ENCODE data around the gene CLEC7A.

The CLEC7A gene

DNA sequence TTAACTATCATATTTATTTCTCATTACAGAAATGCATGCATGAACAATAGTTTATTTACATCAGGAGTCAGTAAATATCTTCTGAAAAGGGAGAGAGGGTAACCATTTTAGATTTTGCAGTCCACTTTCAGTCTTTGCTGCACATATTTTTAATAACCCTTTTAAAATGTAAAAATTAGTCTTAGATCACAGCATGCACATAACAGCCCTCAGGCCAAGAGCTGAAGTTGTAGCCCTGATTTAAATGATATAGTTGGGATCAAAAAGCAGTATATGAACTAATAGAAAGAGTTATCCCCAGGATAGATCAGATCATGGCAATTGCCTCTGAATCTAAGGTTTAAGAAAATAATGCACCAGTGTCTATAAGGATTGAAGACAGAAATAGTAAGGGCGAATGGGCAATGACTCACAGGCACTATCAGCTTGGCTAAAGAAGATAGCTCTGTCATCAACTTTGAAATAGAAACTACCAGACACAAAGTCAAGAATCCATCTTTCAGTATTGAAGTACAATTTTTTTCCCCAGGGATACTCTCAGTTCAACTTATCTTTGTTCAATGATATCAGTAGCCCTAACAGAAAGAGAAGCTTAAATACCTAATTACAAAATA lies 13.1 kb upstream of the CLEC7A start:
- Histone ChIP-seq H3K27ac (ENCODE audit: low read depth, low read length) (no peak overlapping the region), H3K27me3 (ENCODE audit: low read length) (no peaks in the 10 kb centered on the region), H3K36me3 (ENCODE audit: low read length) (no peaks in the 10 kb centered on the region), H3K4me3 (ENCODE audit: insufficient read depth, low read length, poor library complexity, severe bottlenecking) (no peak overlapping the region), H3K9me3 (ENCODE audit: insufficient read depth, low read length) (no peaks in the 10 kb centered on the region), H3K9ac (ENCODE audit: low read length) (no peak overlapping the region), H2AFZ (ENCODE audit: low read depth, low read length, severe bottlenecking) (no peak overlapping the region), H3F3A (ENCODE audit: insufficient read depth) (no peaks in the 10 kb centered on the region), H4K20me1 (ENCODE audit: low read depth, low read length) (no peaks in the 10 kb centered on the region), H3K4me2 (ENCODE audit: low read depth, low read length, poor library complexity, severe bottlenecking) (no peak overlapping the region), H3K9me2 (replicated peaks; ENCODE audit: insufficient read depth, low read length) (no peaks in the 10 kb centered on the region), H3K79me2 (ENCODE audit: insufficient read depth, low read length) (no peaks in the 10 kb centered on the region)
- no peak for TF ChIP-seq EZH2phosphoT487 (conservative IDR thresholded peaks at IDR 0.05; ENCODE audit: low read length)
- TF ChIP-seq, protein P1, sequence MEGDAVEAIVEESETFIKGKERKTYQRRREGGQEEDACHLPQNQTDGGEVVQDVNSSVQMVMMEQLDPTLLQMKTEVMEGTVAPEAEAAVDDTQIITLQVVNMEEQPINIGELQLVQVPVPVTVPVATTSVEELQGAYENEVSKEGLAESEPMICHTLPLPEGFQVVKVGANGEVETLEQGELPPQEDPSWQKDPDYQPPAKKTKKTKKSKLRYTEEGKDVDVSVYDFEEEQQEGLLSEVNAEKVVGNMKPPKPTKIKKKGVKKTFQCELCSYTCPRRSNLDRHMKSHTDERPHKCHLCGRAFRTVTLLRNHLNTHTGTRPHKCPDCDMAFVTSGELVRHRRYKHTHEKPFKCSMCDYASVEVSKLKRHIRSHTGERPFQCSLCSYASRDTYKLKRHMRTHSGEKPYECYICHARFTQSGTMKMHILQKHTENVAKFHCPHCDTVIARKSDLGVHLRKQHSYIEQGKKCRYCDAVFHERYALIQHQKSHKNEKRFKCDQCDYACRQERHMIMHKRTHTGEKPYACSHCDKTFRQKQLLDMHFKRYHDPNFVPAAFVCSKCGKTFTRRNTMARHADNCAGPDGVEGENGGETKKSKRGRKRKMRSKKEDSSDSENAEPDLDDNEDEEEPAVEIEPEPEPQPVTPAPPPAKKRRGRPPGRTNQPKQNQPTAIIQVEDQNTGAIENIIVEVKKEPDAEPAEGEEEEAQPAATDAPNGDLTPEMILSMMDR (IDR thresholded peaks at IDR 0.05; ENCODE audit: insufficient read depth, low read length, poor library complexity, severe bottlenecking) = no peak

DNA sequence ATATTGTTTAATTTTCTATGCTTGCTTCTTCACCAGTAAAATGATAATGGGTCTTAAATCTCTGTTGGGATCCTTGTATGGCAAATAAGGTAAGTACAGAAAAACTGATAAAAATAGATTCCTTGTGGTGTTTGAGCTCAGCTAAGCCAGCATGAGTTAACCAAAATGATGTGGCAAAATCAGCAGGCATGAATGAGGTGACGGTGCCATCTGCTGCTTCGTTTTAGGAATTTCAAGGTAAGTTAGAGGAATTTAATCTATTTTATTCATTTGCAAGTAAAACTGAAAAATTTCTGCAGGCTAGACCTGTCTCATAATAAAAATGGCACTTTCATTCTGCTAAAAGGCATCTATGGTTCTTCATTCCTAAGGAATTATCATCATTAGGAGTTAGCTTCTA lies 10.0 kb upstream of the CLEC7A start:
- Histone ChIP-seq H3K79me2 (ENCODE audit: insufficient read depth, low read length) (no peaks in the 10 kb centered on the region), H3K27me3 (ENCODE audit: low read length) (no peaks in the 10 kb centered on the region), H3K9me3 (ENCODE audit: insufficient read depth, low read length) (no peaks in the 10 kb centered on the region), H2AFZ (ENCODE audit: low read depth, low read length, severe bottlenecking) (no peak overlapping the region), H3K4me2 (ENCODE audit: low read depth, low read length, poor library complexity, severe bottlenecking) (no peak overlapping the region), H3K36me3 (ENCODE audit: low read length) (no peaks in the 10 kb centered on the region), H3K9ac (ENCODE audit: low read length) (no peak overlapping the region), H3K9me2 (replicated peaks; ENCODE audit: insufficient read depth, low read length) (no peaks in the 10 kb centered on the region), H3K4me3 (ENCODE audit: insufficient read depth, low read length, poor library complexity, severe bottlenecking) (no peak overlapping the region), H3F3A (ENCODE audit: insufficient read depth) (no peaks in the 10 kb centered on the region), H4K20me1 (ENCODE audit: low read depth, low read length) (no peaks in the 10 kb centered on the region), H3K27ac (ENCODE audit: low read depth, low read length) (no peak overlapping the region)
- TF ChIP-seq EZH2phosphoT487 (conservative IDR thresholded peaks at IDR 0.05; ENCODE audit: low read length) = no peak

DNA sequence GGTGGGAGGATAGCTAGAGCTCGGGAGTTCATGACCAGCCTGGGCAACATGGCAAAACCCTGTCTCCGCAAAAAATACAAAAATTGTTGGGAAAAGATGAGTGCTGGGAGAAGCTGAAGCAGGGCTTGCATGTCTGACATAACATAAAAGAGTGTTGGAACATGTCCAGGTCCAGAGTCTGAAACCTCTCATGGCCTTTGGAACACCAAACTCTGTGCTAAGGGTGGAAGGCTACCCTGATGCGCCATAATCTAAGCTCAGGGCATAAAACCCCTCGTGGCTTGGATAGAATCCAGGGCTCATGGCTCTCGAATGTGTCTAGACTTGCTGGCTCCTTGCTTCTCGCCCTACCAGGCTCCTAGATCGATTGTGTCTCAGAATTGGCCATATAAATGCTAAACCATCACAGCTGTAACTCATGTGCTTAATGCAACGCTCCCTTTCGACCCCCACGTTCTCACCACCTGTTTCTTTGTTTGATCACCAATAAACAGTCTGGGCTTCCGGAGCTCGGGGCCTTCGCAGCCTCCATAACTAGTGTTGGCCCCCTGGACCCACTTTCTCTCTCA lies 6.7 kb upstream of the CLEC7A start:
- H3K9me2 ChIP-seq (replicated peaks; ENCODE audit: insufficient read depth, low read length) = no peaks in the 10 kb centered on the region
- H3K27me3 ChIP-seq (ENCODE audit: low read length) = no peaks in the 10 kb centered on the region
- no peaks in the 10 kb centered on the region for H3K79me2 ChIP-seq (ENCODE audit: insufficient read depth, low read length)
- H4K20me1 ChIP-seq (ENCODE audit: low read depth, low read length) = no peaks in the 10 kb centered on the region
- H3K9me3 ChIP-seq (ENCODE audit: insufficient read depth, low read length) = no peaks in the 10 kb centered on the region
- no peaks in the 10 kb centered on the region for H3K36me3 ChIP-seq (ENCODE audit: low read length)
- no peak overlapping the region for H3K4me2 ChIP-seq (ENCODE audit: low read depth, low read length, poor library complexity, severe bottlenecking)
- no peak overlapping the region for H2AFZ ChIP-seq (ENCODE audit: low read depth, low read length, severe bottlenecking)
- H3F3A ChIP-seq (ENCODE audit: insufficient read depth) = no peaks in the 10 kb centered on the region
- TF ChIP-seq, protein P1 (IDR thresholded peaks at IDR 0.05; ENCODE audit: insufficient read depth, low read length, poor library complexity, severe bottlenecking) = no peak
- no peak for TF ChIP-seq EZH2phosphoT487 (conservative IDR thresholded peaks at IDR 0.05; ENCODE audit: low read length)
- no peak overlapping the region for H3K4me3 ChIP-seq (ENCODE audit: insufficient read depth, low read length, poor library complexity, severe bottlenecking)
- no peak overlapping the region for H3K9ac ChIP-seq (ENCODE audit: low read length)
- H3K27ac ChIP-seq (ENCODE audit: low read depth, low read length) = no peak overlapping the region

DNA sequence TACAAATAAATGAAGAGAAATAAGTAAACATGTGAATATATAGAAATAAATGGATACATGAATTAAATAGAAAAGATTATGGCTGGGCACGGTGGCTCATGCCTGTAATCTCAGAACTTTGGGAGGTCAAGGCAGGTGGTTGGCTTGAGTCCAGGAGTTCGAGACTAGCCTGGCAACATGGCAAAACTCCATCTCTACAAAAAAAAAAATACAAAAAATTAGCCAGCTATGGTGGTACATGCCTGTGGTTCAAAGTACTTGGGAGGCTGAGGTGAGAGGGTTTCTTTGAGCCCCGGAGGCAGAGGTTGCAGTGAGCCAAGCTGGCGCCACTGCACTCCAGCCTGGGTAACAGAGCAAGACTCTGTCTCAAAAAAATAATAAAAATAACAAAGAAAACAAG lies 5.1 kb upstream of the CLEC7A start:
- no peak overlapping the region for H3K4me3 ChIP-seq (ENCODE audit: insufficient read depth, low read length, poor library complexity, severe bottlenecking)
- no peak overlapping the region for H3K9ac ChIP-seq (ENCODE audit: low read length)
- H3K79me2 ChIP-seq (ENCODE audit: insufficient read depth, low read length) = no peaks in the 10 kb centered on the region
- no peaks in the 10 kb centered on the region for H3F3A ChIP-seq (ENCODE audit: insufficient read depth)
- no peak overlapping the region for H3K27ac ChIP-seq (ENCODE audit: low read depth, low read length)
- TF ChIP-seq EZH2phosphoT487 (conservative IDR thresholded peaks at IDR 0.05; ENCODE audit: low read length) = no peak
- TF ChIP-seq, protein P1 (IDR thresholded peaks at IDR 0.05; ENCODE audit: insufficient read depth, low read length, poor library complexity, severe bottlenecking) = no peak
- H3K9me2 ChIP-seq (replicated peaks; ENCODE audit: insufficient read depth, low read length) = no peaks in the 10 kb centered on the region
- no peaks in the 10 kb centered on the region for H3K9me3 ChIP-seq (ENCODE audit: insufficient read depth, low read length)
- H4K20me1 ChIP-seq (ENCODE audit: low read depth, low read length) = no peaks in the 10 kb centered on the region
- H3K27me3 ChIP-seq (ENCODE audit: low read length) = no peaks in the 10 kb centered on the region
- no peak overlapping the region for H2AFZ ChIP-seq (ENCODE audit: low read depth, low read length, severe bottlenecking)
- H3K36me3 ChIP-seq (ENCODE audit: low read length) = no peaks in the 10 kb centered on the region
- H3K4me2 ChIP-seq (ENCODE audit: low read depth, low read length, poor library complexity, severe bottlenecking) = no peak overlapping the region

Measured in SU-DHL-6 (cell line).